SW 1271 (cell line): ENCODE results near the gene MYBPC1.

Experiments
- DNase-seq, 2 experiments: peaks; one replicate each; lab custom pipeline; 2025; lab: John Stamatoyannopoulos, UW

The MYBPC1 gene

DNA sequence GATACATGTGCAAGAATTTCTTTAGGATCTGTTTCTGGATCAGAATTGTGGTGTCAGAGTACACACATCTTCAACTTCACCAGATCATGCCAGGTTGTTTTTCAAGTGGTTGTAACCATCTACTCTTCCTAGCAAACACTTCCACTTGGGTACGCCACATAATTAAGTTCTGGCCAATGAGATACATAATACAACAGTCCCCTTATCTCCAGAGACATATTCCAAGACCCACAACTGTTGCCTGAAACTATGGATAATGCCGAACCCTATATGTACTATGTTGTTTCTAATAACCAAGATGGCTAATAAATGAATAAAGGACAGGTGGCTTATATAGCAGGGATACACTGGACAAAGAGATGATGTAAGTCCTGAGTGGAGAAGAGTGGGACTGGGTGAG lies 100.2 kb downstream of the MYBPC1 start:
- no peak for DNase-seq

- no peak for DNase-seq
These were observed 100.9 kb downstream of the MYBPC1 start for GRCh38 chr12:101695706-101696105.

DNA sequence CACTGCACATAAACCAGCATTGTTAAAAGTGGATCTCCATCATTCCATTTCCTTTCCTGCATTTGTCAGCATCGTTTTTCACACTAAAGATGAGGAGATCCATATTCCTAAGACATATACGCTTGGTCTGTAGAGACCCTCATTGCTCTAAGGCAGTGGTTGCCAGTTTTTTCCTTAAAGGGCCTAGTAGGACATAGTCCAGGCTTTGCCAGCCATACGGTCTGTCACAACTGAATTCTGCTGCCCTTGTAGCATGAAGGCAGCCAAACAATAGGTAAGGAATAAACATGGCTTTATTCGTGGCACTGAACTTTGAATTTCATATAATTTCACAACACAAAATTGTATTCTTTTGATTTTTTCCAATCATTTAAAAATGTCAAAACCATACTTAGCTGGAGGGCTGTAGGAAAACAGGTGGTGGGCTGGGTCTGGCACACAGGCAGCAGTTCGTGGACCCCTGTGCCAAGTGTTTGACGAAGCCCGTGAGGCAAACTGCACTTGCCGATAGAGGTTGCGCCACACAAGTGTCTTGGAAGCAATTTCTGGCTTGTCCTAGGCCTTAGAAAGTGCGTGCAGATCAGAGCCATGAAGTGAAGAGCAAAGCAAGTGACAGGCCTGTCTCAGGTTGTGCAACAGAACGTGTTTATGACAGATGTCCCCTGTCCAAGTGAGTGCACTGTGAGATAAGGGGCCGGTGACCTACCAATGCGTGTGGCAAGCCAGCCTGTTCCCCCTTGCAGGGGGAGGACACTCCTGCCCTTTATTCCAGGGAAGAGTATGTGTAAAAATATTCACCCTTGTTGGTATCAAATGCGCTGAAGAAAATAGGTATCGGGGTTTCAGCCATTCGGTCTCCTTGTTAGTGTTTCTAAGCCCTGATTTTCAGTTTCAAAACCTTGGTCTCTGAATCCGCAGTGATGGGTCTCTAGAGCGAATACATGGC lies 101.8 kb downstream of the MYBPC1 start:
- no peak for DNase-seq

- peak; percentile 33 to 37 for DNase-seq
These were observed 102.6 kb downstream of the MYBPC1 start, which contains the start of gene CHPT1 for GRCh38 chr12:101697197-101697929. CHPT1 (plus strand) TSS chr12:101697640; CDS start chr12:101697862, 222 bp downstream.

DNA sequence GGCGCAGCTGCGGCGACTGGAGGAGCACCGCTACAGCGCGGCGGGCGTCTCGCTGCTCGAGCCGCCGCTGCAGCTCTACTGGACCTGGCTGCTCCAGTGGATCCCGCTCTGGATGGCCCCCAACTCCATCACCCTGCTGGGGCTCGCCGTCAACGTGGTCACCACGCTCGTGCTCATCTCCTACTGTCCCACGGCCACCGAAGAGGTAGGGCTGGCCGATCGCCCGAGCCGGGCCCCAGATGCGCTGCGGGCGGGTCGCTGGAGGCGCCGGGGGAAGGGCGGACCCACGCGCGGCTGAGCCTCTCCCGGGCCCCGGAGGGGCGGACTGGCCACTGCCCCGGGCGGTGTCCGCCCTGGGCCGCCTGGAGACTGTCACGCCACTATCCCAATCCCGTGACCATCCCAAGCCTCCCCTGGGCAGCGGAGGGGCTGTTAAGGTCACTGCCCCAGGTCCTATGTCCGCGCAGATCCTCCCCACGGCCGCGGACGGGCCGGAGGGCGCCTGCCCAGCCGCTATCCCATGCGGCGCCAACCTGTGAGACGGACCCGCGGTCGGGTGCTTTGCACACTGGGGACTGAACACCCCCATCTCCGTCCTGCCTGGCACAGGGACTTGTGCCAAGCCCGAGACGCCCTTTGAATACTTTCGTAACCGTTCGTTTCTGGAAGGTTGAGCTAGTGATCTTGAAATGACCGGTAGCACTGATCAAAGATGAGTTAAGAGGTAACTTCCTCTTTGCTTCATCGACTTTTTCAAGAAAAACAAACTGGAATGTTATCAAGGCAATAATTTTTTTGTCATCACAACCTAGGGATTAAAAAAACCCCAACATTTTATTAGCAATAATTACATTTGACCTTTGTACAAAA lies 103.4 kb downstream of the MYBPC1 start:
- DNase-seq, result peak in 1 of 2 experiments; percentile 36

GRCh38 chr12:101698800-101699347 lies 104.1 kb downstream of the MYBPC1 start:
- peak in 1 of 2 experiments; percentile 38 for DNase-seq

GRCh38 chr12:101700299-101700820 lies 105.6 kb downstream of the MYBPC1 start:
- no peak for DNase-seq

DNA sequence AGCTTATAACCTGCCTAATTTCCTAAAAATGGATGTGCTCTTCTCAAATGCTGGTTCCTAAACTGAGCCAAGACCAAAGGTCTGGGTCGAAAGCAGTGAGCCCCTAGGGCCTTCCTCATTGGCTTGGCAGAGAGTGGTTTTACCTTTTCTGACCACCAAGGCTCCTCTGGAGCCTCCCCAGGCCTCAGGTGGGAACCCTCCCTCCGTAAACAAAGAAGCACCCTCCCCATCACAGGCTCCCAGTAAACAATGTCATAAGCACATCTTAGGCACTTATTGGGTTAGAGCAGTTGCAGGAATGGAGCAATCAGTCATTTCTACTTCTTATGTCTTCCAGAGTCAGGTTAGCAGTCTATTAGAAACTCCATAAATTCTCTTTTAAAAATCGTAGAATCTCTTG lies 108.7 kb downstream of the MYBPC1 start:
- DNase-seq, result no peak

DNA sequence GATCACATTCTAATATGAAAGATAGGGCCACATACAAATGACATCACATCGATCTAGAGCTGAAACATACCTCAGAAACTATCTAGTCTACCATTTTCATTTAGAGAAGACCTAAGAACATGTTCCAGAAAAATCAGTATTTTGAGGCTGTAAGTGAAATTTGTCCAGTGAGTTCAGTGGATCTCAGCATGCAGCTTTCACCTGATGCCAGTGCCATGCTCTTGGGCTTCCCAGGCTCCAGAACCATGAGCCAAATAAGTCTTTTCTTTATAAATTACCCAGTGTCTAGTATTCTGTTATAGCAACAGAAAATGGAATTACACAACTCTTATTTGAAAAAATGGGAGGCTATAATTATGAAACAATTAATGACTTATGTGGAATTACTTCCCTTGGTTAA lies 111.6 kb downstream of the MYBPC1 start:
- DNase-seq, result no peak

DNA sequence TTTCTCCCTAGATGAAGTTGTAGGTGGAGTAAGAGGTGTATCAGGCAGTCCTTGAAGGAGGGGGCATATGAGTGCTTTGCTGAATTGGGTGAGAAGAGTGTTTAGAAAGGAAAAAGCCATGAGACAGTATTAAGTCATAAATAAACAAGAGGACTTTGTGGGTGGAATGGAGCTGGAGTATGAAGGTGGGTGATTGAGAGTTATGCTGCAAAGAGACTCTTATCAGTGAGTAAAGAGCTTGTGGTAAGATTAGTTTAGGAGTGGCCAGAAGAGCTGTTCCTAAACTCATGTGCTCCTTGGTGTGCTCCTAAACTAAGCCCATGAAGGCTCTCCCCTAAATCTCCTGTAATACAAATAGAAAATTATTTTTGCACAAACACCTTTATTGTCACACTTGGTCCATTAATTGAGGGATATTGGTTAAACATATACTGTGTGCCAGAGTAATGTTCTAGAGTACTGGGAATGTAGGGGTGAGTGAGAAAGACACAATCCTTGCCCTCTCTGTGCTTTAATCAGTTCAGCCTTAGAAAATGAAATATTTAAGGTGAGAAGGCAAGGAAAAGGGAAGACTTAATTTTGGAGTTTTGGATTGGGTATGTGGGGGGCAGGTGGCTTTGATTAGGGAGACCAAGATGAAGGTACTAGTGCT lies 112.5 kb downstream of the MYBPC1 start:
- DNase-seq, result no peak

DNA sequence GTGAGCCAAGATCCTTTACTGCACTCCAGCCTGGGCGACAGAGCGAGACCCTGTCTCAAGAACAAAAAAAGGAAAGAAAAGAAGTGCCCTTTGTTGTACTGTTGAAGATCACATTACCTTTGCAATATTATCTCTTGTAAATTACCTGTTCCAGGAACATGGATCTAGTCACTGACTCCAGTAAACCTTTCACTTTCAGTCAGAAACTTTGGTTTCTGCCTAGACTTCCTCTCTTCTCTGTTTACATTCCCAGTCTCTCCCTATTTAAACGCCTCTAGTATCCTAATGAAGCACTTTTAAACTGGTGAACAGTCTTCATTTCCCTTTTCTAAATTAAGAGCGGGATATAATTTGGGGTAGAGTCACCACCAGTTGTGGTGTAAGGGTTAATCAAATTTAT lies 115.5 kb downstream of the MYBPC1 start:
- DNase-seq, result no peak

DNA sequence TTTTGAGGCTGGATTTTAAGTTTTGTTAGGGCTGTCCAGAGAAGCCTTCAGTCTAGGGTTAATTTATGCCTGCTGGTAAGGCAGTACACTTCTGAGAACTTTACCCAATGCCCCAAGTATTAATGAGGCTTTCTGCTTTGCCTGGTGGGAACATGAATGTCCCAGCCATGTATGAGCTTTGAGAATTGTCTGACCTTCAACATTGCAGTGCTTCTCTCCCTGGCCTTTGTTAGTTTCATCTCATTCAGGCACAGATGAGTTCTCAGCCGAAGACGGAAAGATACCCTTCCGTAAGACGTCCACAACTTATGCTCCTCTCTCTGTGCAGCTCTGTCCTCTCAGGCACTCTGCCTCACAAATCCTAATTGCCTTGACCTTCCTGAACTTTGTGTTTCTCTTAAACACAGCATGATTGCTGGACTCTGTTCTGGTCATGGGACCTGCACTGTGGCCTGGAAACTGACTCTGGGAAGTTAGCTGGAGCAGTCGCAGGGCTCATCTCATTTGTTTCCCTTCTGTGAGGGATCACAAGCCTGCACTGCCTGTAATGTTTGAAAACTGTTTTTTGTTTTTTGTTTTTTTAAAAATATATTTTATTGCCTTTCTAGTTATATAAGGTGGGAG lies 118.4 kb downstream of the MYBPC1 start:
- DNase-seq, result no peak

DNA sequence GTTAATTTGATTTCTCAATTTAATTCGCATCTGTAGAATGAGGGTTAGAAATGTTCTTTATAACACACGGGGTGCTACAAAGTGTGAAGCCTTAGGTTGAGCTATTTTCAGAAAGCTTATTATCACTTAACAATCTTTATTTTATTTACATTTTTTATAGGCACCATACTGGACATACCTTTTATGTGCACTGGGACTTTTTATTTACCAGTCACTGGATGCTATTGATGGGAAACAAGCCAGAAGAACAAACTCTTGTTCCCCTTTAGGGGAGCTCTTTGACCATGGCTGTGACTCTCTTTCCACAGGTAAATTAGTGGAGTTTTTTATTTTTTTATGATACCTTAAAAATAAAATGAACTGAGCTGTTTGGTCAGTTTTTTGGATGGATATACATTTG lies 119.2 kb downstream of the MYBPC1 start:
- DNase-seq, result no peak

- no peak for DNase-seq
These were observed 120.2 kb downstream of the MYBPC1 start for GRCh38 chr12:101714877-101715444.

DNA sequence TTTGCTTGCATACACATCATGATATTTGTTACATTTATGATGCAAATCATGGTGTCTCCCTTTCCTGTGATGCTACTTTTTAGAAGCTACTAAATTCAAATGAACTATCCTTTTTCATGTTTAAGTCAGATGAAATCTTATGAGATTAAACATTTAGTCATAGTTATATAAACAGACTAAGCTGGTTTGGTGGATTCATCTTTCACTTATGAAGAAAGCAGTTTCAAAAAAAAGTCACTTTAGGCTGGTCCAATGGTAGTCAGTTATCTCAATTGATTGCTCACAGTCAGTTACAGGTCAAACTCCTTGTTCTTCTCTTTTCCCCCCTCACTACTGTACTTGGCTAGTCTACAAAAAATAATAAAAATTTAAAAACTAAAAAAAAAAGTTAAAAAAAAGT lies 124.8 kb downstream of the MYBPC1 start:
- no peak for DNase-seq

- DNase-seq, result no peak
These were observed 125.3 kb downstream of the MYBPC1 start for GRCh38 chr12:101720118-101720517.

DNA sequence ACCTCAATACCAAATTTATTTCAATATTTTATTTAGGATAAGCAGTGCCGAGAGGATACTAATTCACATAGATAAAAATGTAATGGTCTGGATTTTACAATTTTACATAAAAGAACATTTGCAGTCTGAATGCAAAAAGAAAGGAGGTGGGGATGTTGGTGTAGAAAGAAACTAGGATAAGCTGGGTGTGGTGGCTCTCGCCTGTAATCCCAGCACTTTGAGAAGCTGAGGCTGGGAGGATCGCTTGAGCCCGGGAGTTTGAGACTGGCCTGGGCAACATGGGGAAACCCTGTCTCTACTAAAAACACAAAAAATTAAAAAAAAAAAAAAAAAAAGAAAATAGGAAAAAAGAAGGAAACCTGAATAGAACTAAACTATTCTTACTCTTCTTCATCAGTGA lies 127.6 kb downstream of the MYBPC1 start:
- DNase-seq, result no peak

- no peak for DNase-seq
These were observed 132.3 kb downstream of the MYBPC1 start for GRCh38 chr12:101727098-101727497.

- no peak for DNase-seq
These were observed 135.1 kb downstream of the MYBPC1 start for GRCh38 chr12:101729842-101730241.

DNA sequence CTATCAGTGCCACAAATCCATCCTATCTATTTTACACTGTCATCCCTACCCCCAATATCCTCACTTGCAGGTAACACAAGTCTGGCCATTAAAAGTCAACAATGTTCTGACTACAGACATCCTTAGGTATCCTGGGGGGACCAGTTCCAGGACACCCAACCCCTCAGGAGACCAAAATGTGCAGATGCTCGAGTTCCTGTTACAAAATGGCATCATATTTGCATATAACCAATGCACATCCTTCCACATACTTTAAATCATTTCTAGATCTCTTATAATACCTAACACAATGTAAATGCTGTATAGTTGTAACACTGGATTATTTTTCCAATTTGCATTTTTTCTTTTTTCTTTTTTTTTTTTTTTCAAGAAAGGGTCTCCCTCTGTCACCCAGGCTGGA lies 137.5 kb downstream of the MYBPC1 start:
- no peak for DNase-seq
